GM19397 (cell line): ENCODE results near the gene PRDM10.
A peak's percentile ranks its signal among the peaks of the same experiment; 100 is the strongest.

Experiments used
- ATAC-seq: cut with Tn5 transposase; IDR thresholded peaks from one replicate; pipeline ENCODE4 v1.9.1; 2021; ENCODE audit warnings: mild to moderate bottlenecking, moderate library complexity; ENCODE audit not compliant: unreplicated experiment

The PRDM10 gene

GRCh38 chr11:130008326-130008725 lies 5.7 kb upstream of the PRDM10 start:
- ATAC-seq, result no peak

GRCh38 chr11:130006929-130007328 lies 4.3 kb upstream of the PRDM10 start:
- no peak for ATAC-seq

- ATAC-seq, result peak; percentile 22
Observed at GRCh38 chr11:130003717-130004001, 1.0 kb upstream of the PRDM10 start.

- ATAC-seq, result peak; percentile 79
Observed at GRCh38 chr11:130002846-130003716, 446 bp upstream of the PRDM10 start.

GRCh38 chr11:130001461-130002351 lies 929 bp downstream of the PRDM10 start:
- ATAC-seq, result peak; percentile 30

- no peak for ATAC-seq
Observed at GRCh38 chr11:130000552-130001176, 2.0 kb downstream of the PRDM10 start.

- ATAC-seq, result no peak
Observed at GRCh38 chr11:129999407-129999806, 3.2 kb downstream of the PRDM10 start.

GRCh38 chr11:129998905-129999304 lies 3.7 kb downstream of the PRDM10 start:
- ATAC-seq, result no peak

GRCh38 chr11:129998107-129998506 lies 4.5 kb downstream of the PRDM10 start:
- no peak for ATAC-seq

GRCh38 chr11:129997513-129997912 lies 5.1 kb downstream of the PRDM10 start:
- no peak for ATAC-seq

- no peak for ATAC-seq
Observed at GRCh38 chr11:129996113-129996870, 6.3 kb downstream of the PRDM10 start.

GRCh38 chr11:129995163-129995562 lies 7.5 kb downstream of the PRDM10 start:
- ATAC-seq, result no peak

- no peak for ATAC-seq
Observed at GRCh38 chr11:129992161-129992944, 10.3 kb downstream of the PRDM10 start.

- no peak for ATAC-seq
Observed at GRCh38 chr11:129989149-129989813, 13.4 kb downstream of the PRDM10 start.

GRCh38 chr11:129987950-129988349 lies 14.7 kb downstream of the PRDM10 start:
- no peak for ATAC-seq

GRCh38 chr11:129985823-129986222 lies 16.8 kb downstream of the PRDM10 start:
- no peak for ATAC-seq

- ATAC-seq, result no peak
Observed at GRCh38 chr11:129980086-129980485, 22.5 kb downstream of the PRDM10 start.

GRCh38 chr11:129979046-129979605 lies 23.5 kb downstream of the PRDM10 start:
- ATAC-seq, result no peak

GRCh38 chr11:129978447-129978846 lies 24.2 kb downstream of the PRDM10 start:
- no peak for ATAC-seq
